ENCODE results near the gene EFCAB6. TPM values are rescaled to one million over a fixed set of nuclear protein-coding genes. Genes with fewer than 3 reads are reported as not detected.

The EFCAB6 gene
- total RNA-seq, 4 donors from 2014 or later = 1.1 to 3.8 (median 2.7) TPM

GRCh38 chr22:43854121-43854785 lies 42.1 kb upstream of the EFCAB6 start:
- Histone ChIP-seq H3K9me3 (peaks cover 0 to 29% (median 0%) of the 10 kb centered on the region in 3 donors), H3K4me1 (no peaks in the 10 kb centered on the region), H3K36me3 (no peaks in the 10 kb centered on the region), H3K27ac (no peak overlapping the region), H3K4me3 (no peak overlapping the region), H3K27me3 (peaks cover 65% of the 10 kb centered on the region)
- no peak for ATAC-seq
- 57% methylated on average over 2 of the region's 14 CpGs; no CpG with 5 or more reads in 1 of the 2 donors for WGBS, 2 donors (ENCODE audit: low coverage in 1 of 2)
- TF ChIP-seq POLR2A (IDR thresholded peaks at IDR 0.05) = no peak
- no peak for TF ChIP-seq POLR2AphosphoS5 (IDR thresholded peaks at IDR 0.05)
- TF ChIP-seq EP300 (IDR thresholded peaks at IDR 0.05) = no peak
- no peak for TF ChIP-seq CTCF (IDR thresholded peaks at IDR 0.05)

- WGBS, 2 donors (ENCODE audit: low coverage in 1 of 2) = no CpG with 5 or more reads among the region's 10 CpGs
- no peak overlapping the region for H3K4me3 ChIP-seq
- peaks cover 0 to 29% (median 0%) of the 10 kb centered on the region in 3 donors for H3K9me3 ChIP-seq
- TF ChIP-seq EP300 (IDR thresholded peaks at IDR 0.05) = no peak
- TF ChIP-seq POLR2AphosphoS5 (IDR thresholded peaks at IDR 0.05) = no peak
- no peak for TF ChIP-seq CTCF (IDR thresholded peaks at IDR 0.05)
- TF ChIP-seq POLR2A (IDR thresholded peaks at IDR 0.05) = no peak
- H3K27ac ChIP-seq = no peak overlapping the region
- H3K27me3 ChIP-seq = peaks cover 65% of the 10 kb centered on the region
- H3K4me1 ChIP-seq = no peaks in the 10 kb centered on the region
- no peak for ATAC-seq
- no peaks in the 10 kb centered on the region for H3K36me3 ChIP-seq
Observed at GRCh38 chr22:43853328-43853931, 41.3 kb upstream of the EFCAB6 start.

GRCh38 chr22:43852573-43853327 lies 40.6 kb upstream of the EFCAB6 start:
- Histone ChIP-seq H3K27me3 (peaks cover 65% of the 10 kb centered on the region), H3K4me3 (no peak overlapping the region), H3K9me3 (peaks cover 0 to 26% (median 0%) of the 10 kb centered on the region in 3 donors), H3K27ac (no peak overlapping the region), H3K4me1 (no peaks in the 10 kb centered on the region), H3K36me3 (no peaks in the 10 kb centered on the region)
- 85% methylated on average over 14 of the region's 19 CpGs; no CpG with 5 or more reads in 1 of the 2 donors for WGBS, 2 donors (ENCODE audit: low coverage in 1 of 2)
- TF ChIP-seq CTCF (IDR thresholded peaks at IDR 0.05) = no peak
- no peak for TF ChIP-seq POLR2A (IDR thresholded peaks at IDR 0.05)
- TF ChIP-seq POLR2AphosphoS5 (IDR thresholded peaks at IDR 0.05) = no peak
- TF ChIP-seq EP300 (IDR thresholded peaks at IDR 0.05) = no peak
- ATAC-seq = peak; percentile 39

GRCh38 chr22:43851979-43852307 lies 39.8 kb upstream of the EFCAB6 start:
- peaks cover 70% of the 10 kb centered on the region for H3K27me3 ChIP-seq
- 27 to 83% methylated on average over 1 to 2 of the region's 3 CpGs for WGBS, 2 donors (ENCODE audit: low coverage in 1 of 2)
- no peak for ATAC-seq
- no peak overlapping the region for H3K27ac ChIP-seq
- no peaks in the 10 kb centered on the region for H3K4me1 ChIP-seq
- H3K9me3 ChIP-seq = peaks cover 0 to 18% (median 0%) of the 10 kb centered on the region in 3 donors
- no peak for TF ChIP-seq POLR2A (IDR thresholded peaks at IDR 0.05)
- no peaks in the 10 kb centered on the region for H3K36me3 ChIP-seq
- no peak overlapping the region for H3K4me3 ChIP-seq

- 51 to 71% methylated on average over 4 to 9 of the region's 13 CpGs for WGBS, 2 donors (ENCODE audit: low coverage in 1 of 2)
- Histone ChIP-seq H3K9me3 (peaks cover 0 to 12% (median 0%) of the 10 kb centered on the region in 3 donors), H3K27me3 (peaks cover 76% of the 10 kb centered on the region), H3K4me3 (no peak overlapping the region), H3K36me3 (no peaks in the 10 kb centered on the region), H3K4me1 (no peaks in the 10 kb centered on the region), H3K27ac (no peak overlapping the region)
- TF ChIP-seq CTCF (IDR thresholded peaks at IDR 0.05) (no peak), POLR2A (IDR thresholded peaks at IDR 0.05) (no peak), EP300 (IDR thresholded peaks at IDR 0.05) (no peak), POLR2AphosphoS5 (IDR thresholded peaks at IDR 0.05) (no peak)
- no peak for ATAC-seq
Observed at GRCh38 chr22:43851058-43851978, 39.2 kb upstream of the EFCAB6 start.

Data from gastroesophageal sphincter (tissue), 4 donors.